NCI-H2081 (cell line): ENCODE data around the gene DYRK1A.

ENCODE experiments used
- DNase-seq, 2 experiments: peaks; one replicate each; lab custom pipeline; 2025; lab: John Stamatoyannopoulos, UW

DYRK1A gene

DNA sequence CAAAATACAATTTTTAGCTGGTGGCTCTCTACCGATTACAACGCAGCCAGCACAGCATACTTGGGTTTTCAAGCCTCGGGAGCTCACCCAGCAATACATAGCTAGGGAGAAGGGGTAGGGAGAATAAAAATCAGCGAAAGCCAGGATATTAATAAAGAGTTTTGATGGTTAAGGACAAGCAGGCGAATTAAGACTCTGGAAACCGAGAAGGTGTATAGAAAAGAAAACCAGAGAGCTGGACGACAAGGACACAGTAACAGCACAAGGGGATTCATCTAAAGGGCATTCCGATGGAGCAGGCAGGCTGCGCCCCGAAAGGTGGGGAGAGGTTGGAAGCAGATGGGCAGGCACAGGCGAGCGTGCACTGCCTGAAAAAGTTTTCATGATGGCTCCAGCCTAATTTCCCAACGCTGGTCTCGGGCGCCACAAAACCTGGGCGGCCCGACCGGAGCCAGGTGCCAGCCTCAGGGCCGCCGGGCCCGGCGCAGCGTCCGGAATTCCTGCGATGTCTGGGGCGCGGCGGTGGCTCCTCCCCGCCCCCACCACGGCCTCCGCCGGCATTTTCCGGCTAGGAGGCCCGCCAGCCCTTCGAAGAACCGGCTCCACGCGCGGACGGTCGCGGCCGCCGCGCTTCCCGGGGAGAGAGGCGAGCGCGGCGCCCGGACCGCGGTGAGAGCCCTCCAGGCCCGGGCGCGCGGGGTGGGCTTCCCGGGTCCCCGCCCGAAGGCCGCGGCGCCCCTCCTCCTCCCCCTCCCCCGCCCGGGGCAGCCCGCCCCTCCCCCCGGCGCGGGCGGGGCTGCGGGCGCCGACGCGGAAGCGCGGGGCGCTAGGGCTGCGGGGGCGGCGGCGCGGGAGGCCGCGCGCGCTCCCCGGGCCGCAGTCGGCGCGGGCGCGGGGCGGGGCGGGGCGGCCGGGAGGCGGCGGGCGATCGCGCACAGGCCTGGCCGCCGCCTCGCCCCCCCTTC, 774 bp upstream of the DYRK1A start:
- DNase-seq: peak; percentile 25 to 51

DNA sequence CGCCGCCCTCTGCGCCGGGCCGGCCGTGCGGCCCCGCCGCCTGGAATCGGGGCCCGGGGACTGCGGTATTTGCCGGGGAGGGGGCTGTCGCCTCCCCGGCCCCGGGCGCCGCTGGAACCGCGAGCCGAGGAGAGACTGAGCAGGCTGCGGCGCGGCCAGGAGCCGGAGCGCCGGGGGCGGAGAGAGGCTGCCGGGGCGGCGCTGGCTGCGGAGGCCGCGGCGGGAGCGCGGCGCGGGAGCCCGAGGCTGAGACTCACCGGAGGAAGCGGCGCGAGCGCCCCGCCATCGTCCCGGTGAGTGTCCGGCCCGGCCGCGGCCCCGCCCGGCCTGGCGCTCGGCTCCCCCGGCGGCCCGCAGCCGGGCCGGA, 746 bp downstream of the DYRK1A start:
- DNase-seq: no peak

DNA sequence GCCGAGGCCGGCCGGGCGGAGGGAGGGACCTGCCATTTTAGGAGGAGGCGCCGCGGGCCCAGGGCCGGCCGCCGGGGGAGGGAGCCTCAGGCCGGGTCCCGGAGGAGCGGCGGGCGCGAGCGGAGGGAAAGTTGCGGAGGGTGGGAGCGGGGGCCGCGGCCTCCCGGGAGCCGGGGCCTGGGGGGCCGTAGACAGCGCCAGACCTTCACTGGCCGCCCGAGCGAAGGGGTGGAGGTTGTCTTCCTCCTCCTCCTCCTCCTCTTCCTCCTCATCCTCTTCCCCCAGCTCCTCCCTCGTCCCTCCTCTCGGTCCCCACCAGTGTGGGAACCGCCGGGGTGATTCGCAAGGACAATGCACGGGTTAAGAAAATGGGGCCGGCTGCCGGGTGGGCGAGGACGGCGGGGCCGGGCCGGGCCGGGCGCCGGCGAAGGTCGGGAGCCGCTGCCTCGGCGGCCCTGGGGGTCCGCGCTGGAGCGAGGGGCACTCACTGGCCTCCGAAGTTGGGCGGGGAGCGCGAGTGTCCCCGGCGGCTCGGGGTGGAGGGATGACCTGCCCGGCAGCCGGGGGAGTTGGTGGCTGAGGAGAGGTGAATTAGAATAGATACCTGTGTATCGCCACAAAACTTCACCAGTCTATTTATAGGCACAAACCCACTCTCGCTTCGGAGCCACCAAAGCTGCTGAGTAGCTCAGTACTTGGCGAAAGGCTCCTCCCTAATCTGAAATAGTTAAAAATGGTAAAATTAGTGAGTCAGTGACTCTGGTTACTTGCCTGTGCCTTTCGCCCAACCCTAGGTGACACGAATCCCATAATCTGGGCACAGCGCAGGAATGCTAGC, 1.3 kb downstream of the DYRK1A start:
- no peak for DNase-seq

DNA sequence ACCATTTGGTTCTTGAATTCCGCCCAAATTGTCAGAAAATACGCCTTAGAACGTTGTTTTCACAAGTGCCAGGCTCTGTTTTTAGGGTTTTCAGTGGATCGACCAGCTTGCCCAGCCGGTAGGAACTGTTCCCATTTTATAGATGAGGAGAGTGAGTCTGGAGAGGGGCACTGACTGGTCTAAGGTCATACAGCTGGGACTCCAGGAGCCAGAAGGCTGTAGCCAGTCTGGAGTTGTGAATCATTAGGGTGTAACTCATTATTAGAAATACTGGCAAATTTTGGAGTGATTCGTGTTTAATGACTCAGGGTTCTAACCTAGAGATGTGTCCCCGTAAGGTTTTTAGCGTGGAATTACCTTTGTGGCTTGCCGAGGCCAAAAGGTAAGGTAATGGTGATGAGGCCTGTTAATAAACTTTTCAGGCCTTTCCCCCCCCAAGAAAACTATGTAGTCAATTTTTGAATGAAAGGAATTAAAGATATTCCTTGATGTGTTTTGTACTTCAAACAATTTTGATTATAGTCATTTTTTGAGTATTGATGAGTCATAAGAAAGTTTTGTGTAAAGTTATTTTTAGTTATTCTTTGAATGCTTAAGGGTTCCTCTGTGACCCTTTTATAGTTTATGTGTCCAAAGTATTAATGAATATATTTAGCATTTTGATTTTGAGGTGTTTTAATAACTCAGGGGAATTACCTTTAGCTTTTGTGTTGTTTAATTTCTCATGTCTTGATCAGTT, 2.1 kb downstream of the DYRK1A start:
- DNase-seq: no peak

DNA sequence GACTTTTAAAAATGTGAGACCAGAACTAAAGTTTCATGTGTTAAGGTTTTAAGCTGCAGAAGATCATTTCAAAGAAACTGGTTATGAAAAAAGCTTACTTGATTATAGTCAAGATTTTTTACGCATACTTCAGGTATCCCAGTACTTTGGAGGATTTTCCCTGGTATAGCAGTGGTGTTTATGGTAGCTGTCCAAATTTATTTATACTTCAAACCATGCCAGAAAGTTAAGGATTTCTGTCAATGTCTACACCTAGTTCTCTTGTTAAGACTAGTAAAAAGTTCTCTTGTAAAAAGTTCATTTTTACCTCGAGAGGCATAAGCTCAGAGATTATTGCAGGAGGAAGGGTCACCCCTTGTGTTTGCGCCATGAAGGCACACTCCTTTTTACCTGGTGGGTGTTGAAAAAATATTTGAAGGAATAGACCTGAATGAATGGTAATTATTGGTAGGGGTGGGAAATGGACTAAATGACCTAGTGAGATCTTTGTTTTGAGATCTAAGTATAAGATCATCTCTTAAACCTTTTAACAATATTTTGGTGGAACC, 2.8 kb downstream of the DYRK1A start:
- DNase-seq: no peak

DNA sequence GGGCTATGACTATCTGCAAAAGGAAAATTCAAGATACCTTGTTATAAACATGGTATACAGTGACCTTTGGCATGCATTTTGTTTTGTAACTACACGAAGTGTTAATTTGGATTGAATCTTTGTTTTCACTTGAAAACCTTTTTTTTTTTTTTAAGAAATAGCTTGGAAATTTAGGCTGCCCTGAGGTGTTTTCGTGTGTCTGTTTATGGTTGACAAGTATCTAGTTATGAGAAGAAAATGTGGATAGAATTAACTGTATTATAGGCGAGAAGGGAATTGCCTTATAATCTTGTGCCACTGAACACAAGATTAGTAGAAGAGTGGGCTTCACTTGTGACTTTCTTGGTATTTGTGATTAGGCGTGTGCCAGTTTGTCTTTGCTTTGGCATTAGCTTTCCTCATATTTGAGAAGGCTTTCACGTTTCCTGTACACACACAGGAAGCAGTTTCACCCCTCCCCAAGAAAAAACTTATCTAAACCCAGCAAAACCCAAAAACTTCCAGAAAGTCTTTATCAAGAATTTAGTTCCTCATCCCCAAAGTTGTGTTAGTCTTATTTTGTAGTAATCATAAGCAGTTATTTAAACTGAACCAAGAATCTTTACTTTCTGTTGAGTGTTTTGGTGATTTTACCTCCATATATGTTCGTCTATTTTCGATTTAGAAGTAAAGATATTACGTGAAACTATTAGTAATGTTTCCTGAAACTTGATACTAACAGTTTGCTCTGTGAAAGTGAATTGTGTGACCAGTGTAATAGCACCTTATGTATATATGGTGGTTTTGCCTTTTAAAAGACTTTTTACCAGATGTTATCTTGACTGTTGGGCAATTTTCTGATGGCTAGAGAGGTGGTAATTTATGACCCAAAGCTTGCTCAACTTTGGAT, 3.8 kb downstream of the DYRK1A start:
- DNase-seq: no peak

DNA sequence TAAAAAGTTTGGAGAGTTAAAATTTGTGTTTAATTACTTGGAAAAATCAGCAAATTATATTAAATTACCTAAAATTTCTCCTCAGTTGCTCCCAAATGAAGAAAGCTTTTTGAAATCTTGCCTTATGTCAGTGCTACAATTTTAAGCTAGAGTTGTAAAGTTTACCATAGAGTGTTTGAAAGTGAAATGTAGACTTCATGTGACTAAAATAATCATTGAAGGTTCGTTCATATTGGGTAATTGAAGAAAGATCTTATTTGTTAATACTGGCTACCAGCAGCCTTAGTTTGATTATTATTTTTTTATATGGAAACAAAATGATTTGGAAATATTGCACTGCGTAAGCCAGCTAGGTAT, 4.4 kb downstream of the DYRK1A start:
- DNase-seq: no peak

DNA sequence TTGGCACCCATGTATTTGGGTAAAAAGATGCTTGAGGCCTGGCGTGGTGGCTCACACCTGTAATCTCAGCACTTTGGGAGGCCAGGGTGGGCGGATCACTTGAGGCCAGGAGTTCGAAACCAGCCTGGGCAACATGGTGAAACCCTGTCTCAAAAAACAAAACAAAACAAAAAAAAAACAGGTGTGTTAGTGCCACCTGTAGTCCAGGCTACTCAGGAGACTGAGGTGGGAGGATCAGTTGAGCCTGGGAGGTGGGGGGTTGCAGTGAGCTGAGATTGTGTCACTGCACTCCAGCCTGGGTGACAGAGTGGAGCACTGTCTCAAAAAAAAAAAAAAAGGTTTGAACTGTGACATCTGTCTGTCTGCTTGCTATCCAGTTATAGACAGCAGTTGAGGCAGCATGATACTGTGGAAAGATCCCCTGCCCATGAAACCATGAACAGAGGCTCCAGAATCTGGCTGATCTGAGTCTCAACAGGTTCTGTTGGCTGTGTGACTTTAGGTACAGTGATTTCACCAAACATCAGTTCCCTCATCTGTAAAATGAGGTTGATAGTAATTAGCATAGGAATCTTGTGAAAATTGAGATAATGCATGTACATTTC, 5.7 kb downstream of the DYRK1A start:
- no peak for DNase-seq

DNA sequence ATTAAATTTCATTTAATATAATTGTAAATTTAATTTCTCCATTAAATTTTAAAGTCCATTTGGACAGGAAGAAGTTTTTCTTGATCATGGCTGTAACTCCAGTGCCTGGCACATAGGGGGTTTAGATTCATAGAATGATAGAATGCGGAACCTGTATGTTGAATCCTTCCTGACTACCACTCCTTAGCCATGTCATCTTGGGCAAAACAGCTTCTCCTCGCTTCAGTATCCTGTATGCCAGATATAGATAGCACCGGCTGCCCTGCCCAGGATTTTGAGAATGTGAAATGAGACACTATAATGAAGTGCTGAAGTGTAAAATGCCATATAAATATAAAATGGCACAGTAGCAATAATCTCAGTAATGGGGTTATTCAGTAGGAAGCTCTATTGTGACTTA, 6.4 kb downstream of the DYRK1A start:
- no peak for DNase-seq

DNA sequence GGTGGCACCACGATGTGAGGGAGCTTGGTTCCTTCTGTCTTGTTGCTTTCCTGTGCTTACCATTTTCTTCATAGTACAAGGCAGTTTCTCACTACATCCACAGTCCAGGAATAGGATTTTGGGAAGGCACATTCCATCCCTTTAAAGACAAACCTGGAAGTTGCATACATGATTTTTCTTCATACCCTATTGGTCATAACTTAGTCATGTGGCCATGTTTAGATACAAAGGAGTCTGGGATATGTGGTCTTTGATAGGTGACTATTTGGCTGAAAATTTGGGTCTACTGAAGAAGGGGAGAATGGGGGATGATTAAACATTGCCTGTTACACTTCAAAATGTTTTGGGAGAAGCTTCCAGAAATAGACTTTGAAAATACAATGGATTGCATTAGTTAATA, 7.0 kb downstream of the DYRK1A start:
- no peak for DNase-seq

DNA sequence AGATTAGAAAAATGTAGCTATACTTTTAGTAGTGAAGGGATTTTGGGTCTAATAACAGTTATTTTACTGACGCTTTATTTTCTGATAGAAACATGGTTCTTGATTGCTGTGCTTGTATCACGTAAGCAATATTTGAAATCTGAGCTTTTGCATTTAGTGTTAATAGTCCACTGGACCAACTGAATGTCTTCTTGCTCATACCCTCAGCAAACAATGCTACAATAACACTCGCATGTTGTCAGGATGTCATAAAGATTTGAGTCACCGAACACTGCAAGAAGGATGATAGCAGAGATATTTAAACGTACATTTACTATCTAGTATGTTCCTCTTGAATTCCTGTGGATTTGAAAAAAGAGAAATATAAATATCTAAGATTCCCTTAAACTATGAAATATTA, 7.5 kb downstream of the DYRK1A start:
- no peak for DNase-seq

DNA sequence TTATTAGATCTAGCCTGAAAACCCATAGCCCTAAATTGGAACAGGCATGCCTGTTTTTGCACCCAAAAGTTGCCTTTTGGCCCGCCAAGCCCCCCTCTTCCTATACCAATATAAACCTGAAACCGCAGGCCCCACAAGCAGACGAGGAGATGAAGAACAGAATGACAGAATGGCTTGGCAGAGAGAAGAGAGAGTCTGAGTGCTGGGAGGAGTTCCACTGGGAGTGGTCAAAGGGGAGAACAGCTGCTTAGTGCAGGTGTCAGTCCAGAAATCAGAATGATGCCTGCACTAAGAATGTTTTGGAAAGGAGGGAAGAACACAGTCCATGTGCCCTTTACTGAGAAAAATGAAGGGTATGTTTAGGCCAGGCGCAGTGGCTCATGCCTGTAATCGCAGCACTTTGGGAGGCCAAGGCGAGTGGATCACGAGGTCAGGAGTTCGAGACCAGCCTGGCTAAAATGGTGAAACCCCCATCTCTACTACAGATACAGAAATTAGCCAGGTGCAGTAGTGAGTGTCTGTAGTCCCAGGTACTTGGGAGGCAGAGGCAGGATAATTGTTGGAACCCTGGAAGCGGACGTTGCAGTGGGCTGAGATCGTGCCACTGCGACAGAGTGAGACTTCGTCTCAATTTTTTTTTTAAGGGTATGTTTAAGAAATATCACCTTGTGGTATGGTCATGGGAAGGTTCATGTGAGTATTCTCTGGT, 9.4 kb downstream of the DYRK1A start:
- DNase-seq: no peak

DNA sequence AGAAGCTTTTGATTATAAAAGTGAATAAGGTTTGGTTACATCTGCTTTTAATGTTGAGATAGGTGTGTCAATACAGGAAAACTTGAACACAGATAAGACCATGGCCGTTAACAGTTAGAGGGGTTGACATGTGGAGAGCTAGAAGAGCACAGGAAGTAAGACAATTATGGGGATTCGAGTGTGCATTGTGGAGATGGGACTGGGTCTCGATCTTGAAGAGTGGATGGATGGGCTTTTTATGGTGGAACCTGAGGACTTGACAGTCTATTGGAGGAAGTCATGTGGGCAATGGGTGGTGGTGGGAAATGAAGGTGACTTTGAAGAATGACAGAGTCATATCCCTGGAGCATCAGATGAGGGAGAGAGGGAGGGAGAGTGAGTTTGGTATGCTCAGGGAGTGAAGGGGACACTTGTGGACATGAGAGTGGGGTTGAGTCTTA, 12.1 kb downstream of the DYRK1A start:
- DNase-seq: no peak

DNA sequence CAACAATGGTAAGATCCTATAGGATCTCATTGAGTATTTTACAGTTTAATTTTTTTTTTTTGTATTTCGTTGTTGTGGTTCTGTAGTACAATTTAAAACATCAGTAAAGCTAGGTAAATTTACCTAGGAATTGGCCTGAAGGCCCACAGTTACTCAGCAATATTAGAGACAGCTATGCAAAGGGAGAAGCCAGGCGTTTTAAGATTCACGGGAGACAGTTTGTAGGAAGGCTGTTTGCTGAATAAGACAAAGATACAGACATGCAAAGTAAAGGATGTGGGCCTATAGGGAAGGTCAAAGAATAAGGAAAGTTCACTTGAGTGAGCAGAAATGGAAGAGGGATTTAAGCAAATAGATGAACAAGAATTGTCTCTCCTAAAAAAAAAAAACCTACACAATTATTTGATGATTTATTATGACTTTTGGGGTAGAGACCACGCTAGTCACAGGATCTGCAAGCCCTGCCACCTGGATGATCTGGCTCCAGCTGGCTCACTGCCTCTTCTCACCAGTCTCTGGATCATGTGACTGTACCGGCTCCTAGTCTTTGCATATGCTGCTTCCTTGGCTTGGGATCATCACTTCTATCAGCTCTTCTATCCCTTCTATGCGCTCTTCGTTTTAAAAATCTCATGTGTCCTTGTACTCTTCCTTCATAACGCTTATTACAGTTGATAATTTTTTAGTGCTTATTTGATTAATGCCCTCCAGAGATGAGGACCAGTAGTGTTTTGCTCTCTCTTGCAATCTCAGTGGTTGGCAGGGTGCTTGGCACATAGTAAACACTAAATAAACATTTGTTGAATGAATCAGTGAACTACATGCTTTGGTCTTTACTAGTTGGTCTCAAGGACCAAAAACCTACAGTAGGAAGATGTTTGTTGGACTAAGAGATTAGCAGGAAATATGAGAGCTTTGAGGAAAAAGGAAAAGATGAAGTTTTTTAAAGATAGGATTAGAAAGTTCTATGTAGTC, 14.1 kb downstream of the DYRK1A start:
- DNase-seq: peak; percentile 40 to 62

DNA sequence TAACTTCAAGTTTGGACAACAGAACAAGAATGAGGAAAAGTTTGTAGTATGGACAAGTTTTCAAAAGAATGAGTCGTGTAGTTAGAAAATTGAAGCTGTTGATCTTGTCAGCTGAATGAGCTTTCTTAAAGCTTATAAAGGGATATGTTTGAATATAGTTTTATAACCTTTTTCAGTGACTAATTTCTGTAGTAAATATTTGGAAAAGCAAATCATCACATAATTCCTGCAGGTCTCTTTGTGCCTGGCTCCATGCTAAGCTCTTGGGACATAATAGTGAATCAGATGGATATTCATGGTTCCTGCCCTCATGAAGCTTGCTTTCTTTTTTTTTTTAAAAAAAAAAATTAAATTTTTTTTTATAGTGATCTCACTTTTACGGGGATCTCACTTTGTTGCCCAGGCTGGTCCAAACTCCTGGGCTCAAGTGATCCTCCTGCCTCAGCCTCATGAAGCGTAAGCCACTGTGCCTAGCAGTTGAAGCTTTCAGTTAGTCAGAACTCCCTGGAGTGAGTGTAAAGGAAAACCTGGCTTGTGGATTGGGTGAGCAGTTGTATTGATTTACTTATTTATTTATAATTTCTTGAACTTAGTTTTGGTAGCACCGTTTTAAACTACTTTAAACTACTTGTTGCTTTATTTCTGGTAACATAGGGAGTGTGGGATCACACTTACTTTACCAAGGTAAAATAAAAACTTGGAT, 15.5 kb downstream of the DYRK1A start:
- DNase-seq: no peak

DNA sequence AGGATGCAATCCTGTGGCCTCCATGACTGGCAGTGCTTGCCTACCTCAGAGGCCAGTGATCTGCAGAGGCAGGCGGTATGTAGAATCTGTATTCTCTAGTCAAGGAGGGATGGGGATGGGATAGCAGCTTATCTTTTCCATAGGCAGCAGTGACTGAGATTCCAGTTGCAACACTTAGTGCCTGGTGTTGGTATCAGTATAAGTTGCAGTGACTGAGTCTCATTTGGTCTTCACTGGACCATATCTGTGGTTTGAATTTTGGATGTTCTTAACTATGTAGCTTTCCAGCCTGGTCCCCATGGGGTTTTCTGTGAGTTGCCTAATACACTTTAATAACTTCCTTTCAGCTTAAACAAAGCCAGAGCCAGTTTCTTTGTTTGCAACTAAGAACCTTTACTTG, 16.5 kb downstream of the DYRK1A start:
- no peak for DNase-seq

DNA sequence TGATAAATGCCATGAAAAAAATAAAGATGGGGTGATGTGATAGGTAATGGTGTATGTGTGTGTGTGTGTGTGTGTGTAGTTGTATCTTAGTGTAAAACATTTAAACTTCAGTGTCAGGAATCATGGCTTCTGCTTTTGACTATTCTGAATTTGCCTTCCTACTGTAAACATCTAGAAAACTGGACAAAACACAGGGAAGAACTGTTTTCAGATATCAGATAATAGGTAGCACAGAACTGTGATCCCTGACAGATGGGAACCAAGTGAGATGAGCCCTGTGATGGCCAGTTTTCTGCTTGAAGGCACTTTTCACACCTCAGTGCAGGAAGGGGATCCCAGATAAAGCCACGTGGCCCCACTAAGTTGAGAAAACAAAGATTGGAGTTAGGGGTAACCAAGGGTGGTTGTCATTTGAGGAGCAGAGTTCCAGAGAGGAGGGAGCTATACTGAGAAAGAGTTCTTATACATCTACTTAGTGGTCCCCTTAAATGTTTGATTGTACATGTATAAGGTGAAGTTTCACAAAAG, 17.3 kb downstream of the DYRK1A start:
- DNase-seq: no peak

DNA sequence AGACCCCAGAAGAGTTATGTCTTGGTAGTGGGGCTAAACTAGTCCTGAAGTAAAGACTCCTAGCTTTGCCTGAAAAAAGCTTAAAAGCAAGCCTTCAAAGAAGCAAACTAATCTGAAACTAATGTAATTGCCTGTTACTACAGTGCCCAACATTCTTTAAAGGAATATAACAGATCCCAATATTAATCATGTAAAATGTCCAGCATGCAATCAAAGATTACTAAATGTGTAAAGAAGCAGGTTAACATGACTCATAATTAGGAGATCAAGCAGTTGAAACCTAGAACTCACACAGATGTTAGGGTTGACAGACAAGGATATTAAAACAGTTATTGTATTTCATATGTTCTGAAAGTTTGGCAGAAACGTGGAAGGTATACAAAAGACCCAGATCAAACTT, 17.8 kb downstream of the DYRK1A start:
- no peak for DNase-seq
